Measurements from ENCODE around the gene THBS3.

THBS3 gene

DNA sequence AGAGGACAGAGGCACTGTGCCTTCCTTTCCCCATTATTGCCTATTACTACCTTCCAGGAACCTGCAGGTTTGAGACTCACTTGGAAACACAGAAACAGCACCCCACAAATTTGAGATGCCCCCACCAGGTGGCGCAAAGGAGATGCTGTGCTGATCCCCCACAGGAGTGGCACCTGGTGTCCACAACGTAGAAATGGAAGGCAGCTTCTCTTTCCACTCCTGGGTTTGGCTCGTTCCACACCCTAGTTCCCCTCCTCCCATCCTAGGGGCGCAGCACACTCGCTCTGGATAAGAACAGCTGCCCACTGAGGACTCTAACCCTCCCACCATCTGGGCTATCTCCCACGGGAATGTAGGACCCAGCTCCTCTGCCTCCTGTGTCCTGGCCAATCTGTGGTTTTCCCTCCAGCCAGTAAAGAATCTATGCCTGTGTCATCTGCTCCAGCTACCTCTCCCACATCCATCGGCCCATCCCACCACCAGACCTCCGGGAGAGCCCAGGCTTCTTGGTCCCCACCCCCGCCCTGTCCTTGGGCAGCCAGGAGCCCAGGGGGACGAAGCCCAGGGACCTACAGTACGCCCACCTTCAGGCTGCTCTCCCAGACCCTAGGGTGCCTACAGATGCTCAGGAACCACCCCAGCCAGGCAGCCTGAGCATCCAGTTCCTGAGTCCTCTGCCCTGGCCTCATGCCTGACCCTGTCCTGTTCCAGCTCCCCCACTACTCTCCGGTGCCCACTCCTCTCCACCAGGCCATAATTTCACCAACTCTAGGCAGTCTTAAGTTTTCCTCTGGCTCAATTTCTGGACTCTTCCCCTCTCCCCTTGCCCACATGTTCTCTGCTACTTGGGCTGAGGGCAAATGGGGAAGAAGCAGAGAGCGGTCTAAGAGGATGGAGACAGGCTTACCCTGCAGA, 549 bp downstream of the THBS3 start:
- Mint-ChIP-seq H3K4me3 (peak overlapping the region; percentile 55), H3K27ac (peak overlapping the region; percentile 74), H3K36me3 (peaks cover 3% of the 10 kb centered on the region), H3K27me3 (no peaks in the 10 kb centered on the region), H3K9me3 (no peaks in the 10 kb centered on the region), H3K4me1 (peaks cover 29% of the 10 kb centered on the region)
- CTCF ChIA-PET, result interaction anchor here (0.7 to 5.4 kb wide), 14 partner anchors 11 to 213 kb away, joined by 3 to 69 read pairs (median 6); partner anchors contain the start of genes KRTCAP2, LENEP and SCAMP3
- peak; percentile 95 for DNase-seq

- no peaks in the 10 kb centered on the region for H3K9me3 Mint-ChIP-seq
- no peak overlapping the region for H3K4me3 Mint-ChIP-seq
- H3K36me3 Mint-ChIP-seq, result no peaks in the 10 kb centered on the region
- DNase-seq, result no peak
- no peaks in the 10 kb centered on the region for H3K27me3 Mint-ChIP-seq
- CTCF ChIA-PET, result interaction anchor here (1.1 to 5.4 kb wide), 6 partner anchors 13 to 117 kb away, joined by 4 to 69 read pairs (median 22); no protein-coding TSS in a partner anchor
- peaks cover 29% of the 10 kb centered on the region for H3K4me1 Mint-ChIP-seq
- H3K27ac Mint-ChIP-seq, result no peak overlapping the region
These were observed 1.6 kb downstream of the THBS3 start for GRCh38 chr1:155205969-155206593.

GRCh38 chr1:155205035-155205434, 2.7 kb downstream of the THBS3 start:
- no peaks in the 10 kb centered on the region for H3K27me3 Mint-ChIP-seq
- H3K36me3 Mint-ChIP-seq, result no peaks in the 10 kb centered on the region
- no peaks in the 10 kb centered on the region for H3K9me3 Mint-ChIP-seq
- no peak overlapping the region for H3K27ac Mint-ChIP-seq
- CTCF ChIA-PET, result interaction anchor here (1.1 to 5.4 kb wide), 4 partner anchors 15 to 118 kb away, joined by 4 to 69 read pairs (median 17); no protein-coding TSS in a partner anchor
- no peak for DNase-seq
- no peak overlapping the region for H3K4me3 Mint-ChIP-seq
- H3K4me1 Mint-ChIP-seq, result peaks cover 22% of the 10 kb centered on the region

DNA sequence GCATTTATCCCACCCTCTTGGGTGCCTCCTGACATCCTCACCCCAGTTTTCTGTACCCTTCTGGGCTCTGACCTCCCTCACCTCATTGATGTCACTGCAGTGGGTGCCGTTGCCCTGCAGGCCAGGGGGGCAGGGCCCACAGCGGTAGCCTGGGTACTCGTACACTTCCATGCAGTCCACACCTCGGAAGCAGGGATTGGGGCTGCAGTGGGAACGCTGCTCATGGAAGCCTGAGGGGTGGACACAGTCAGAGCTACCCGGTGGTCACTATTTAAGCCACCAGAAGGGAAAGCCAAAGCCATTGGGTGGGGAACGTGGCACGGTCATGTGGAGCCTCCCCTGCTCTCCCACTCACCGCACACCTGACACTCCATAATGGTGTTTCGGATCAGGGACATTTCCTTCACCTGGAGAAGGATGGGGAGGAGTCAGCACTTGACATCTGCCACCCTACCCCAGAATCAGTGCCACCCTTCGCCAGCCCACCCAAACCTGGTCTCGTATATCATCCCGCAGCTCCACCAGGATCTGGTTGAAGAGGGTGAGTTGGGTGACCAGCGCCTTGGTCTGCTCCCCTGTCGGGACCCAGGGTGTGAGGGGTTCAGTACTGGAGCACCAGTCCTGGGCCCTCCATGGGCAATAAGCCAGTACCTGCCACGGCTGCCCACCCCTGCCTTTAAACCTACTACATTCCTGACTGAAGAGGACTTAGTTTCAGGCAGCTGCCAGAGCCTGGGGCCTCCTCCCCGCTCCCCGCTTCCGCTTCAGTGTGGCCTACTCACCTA, 4.8 kb downstream of the THBS3 start:
- H3K9me3 Mint-ChIP-seq, result no peaks in the 10 kb centered on the region
- CTCF ChIA-PET, result interaction anchor here (1.7 to 5.4 kb wide), 3 partner anchors 23 to 44 kb away, joined by 4 to 69 read pairs (median 4); no protein-coding TSS in a partner anchor
- DNase-seq, result no peak
- no peak overlapping the region for H3K4me3 Mint-ChIP-seq
- no peaks in the 10 kb centered on the region for H3K27me3 Mint-ChIP-seq
- H3K36me3 Mint-ChIP-seq, result peaks cover 5% of the 10 kb centered on the region
- peaks cover 12% of the 10 kb centered on the region for H3K4me1 Mint-ChIP-seq
- peak overlapping the region; percentile 39 for H3K27ac Mint-ChIP-seq

DNA sequence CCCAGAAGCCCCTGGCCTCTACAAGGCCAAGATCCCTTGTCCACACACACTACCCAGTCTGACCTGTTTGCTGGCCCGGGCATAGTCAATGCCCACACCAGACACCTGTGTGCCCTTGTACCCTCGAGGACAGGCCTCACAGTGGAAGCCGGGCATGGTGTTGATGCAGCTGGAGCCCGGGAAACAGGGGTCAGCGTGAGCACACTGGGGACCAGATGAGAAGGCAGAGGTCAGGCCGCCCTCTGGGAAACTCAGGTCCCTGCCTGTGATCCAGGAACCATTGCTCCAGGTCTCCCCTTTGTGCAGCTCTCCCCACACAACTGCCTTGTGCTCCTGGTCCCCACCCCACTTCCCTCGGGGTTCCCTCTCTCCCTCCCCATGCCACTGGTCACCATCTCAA, 5.5 kb downstream of the THBS3 start:
- H3K4me1 Mint-ChIP-seq, result peaks cover 6% of the 10 kb centered on the region

DNA sequence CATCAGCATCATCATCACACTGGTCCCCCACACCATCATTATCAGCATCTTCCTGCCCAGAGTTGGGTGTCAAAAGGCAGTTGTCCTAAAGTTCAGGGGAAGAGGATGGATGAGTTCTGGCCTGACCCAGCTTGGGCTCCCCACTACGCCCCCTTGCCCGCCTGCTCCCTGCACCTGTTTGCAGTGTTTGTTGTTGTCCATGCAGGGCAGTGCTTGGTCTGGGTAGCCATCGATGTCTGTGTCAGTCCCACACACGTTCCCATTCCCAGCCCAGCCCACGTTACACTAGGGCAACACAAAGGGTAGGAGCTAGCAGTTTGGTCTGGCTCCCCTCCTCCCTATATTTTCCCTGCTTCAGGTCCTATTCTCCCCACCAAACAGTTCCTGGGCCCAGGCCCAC, 6.8 kb downstream of the THBS3 start:
- no peak overlapping the region for H3K27ac Mint-ChIP-seq
- no peaks in the 10 kb centered on the region for H3K9me3 Mint-ChIP-seq
- H3K4me3 Mint-ChIP-seq, result no peak overlapping the region
- CTCF ChIA-PET, result interaction anchor here (1.0 kb wide), 1 partner anchor 26 kb away, joined by 3 read pairs; no protein-coding TSS in a partner anchor
- H3K4me1 Mint-ChIP-seq, result peaks cover 5% of the 10 kb centered on the region
- DNase-seq, result no peak
- peaks cover 17% of the 10 kb centered on the region for H3K36me3 Mint-ChIP-seq
- H3K27me3 Mint-ChIP-seq, result no peaks in the 10 kb centered on the region

More for the DNA sequence above, 5.5 kb downstream of the THBS3 start:
- no peaks in the 10 kb centered on the region for H3K9me3 Mint-ChIP-seq
- CTCF ChIA-PET, result no interaction called here
- no peak for DNase-seq
- H3K27ac Mint-ChIP-seq, result no peak overlapping the region
- no peaks in the 10 kb centered on the region for H3K27me3 Mint-ChIP-seq
- H3K36me3 Mint-ChIP-seq, result peaks cover 8% of the 10 kb centered on the region
- no peak overlapping the region for H3K4me3 Mint-ChIP-seq

- Mint-ChIP-seq H3K36me3 (peaks cover 17% of the 10 kb centered on the region), H3K4me3 (no peak overlapping the region), H3K4me1 (peaks cover 13% of the 10 kb centered on the region), H3K27ac (no peak overlapping the region), H3K27me3 (no peaks in the 10 kb centered on the region), H3K9me3 (no peaks in the 10 kb centered on the region)
- CTCF ChIA-PET, result no interaction called here
- DNase-seq, result no peak
These were observed 7.9 kb downstream of the THBS3 start for GRCh38 chr1:155199792-155200191.

DNA sequence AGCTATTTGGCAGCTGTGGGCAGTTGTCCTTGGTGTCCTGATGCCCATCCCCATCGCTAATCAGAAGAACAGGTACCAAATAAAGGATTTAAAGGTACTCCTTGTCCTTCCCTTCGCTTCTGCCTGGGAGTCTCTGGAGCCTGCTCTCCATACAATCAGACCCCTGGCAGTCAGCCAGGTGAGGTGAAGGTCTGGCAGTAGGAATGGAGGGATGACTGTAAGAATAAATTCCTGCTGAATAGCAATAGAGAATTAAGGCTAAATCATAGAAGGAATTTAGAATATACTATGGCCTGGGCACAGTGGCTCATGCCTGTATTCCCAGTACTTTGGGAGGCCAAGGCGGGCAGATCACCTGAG, 9.2 kb downstream of the THBS3 start:
- Mint-ChIP-seq H3K4me3 (no peak overlapping the region), H3K36me3 (peaks cover 17% of the 10 kb centered on the region), H3K27me3 (no peaks in the 10 kb centered on the region), H3K27ac (no peak overlapping the region), H3K9me3 (no peaks in the 10 kb centered on the region), H3K4me1 (peaks cover 22% of the 10 kb centered on the region)
- no peak for DNase-seq
- CTCF ChIA-PET, result no interaction called here

DNA sequence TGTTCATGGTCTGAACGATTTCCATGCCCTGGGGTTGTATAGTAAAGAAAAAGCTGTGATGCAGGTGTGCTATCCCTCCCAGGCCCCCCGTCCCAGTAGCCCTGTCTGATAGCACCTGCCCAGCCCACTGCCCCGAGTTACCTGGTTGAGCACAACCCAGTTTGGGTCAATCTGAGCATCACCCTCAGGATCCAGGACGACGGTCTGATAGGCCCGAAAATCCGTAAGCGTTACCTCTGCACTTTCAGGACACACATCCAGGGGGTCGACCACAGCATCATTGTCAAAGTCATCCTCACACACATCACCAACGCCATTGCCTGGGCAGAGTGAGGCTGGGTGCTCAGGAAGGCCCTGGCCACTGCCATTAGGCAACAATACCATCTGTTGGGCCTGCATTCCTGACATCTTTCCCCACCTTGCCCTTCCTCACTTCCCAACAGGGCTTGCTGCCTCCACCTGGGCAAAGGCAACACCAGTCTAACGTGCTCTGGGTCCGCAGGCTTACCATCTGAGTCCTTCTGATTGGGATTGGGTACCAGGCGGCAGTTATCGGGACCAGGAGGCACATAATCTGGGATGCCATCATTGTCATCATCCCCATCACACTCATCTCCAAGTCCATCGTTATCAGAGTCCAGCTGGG, 9.7 kb downstream of the THBS3 start:
- Mint-ChIP-seq H3K4me3 (no peak overlapping the region), H3K9me3 (no peaks in the 10 kb centered on the region), H3K27me3 (no peaks in the 10 kb centered on the region), H3K36me3 (peaks cover 17% of the 10 kb centered on the region), H3K4me1 (peaks cover 28% of the 10 kb centered on the region), H3K27ac (no peak overlapping the region)
- DNase-seq, result no peak
- CTCF ChIA-PET, result no interaction called here

GRCh38 chr1:155196893-155197638, 10.6 kb downstream of the THBS3 start:
- H3K4me3 Mint-ChIP-seq, result no peak overlapping the region
- H3K27me3 Mint-ChIP-seq, result no peaks in the 10 kb centered on the region
- H3K4me1 Mint-ChIP-seq, result peaks cover 36% of the 10 kb centered on the region
- CTCF ChIA-PET, result no interaction called here
- no peaks in the 10 kb centered on the region for H3K9me3 Mint-ChIP-seq
- DNase-seq, result no peak
- H3K27ac Mint-ChIP-seq, result no peak overlapping the region
- peaks cover 19% of the 10 kb centered on the region for H3K36me3 Mint-ChIP-seq

- H3K4me3 Mint-ChIP-seq, result peak overlapping the region; percentile 81
- no peaks in the 10 kb centered on the region for H3K9me3 Mint-ChIP-seq
- CTCF ChIA-PET, result no interaction called here
- peaks cover 39% of the 10 kb centered on the region for H3K4me1 Mint-ChIP-seq
- no peak for DNase-seq
- no peak overlapping the region for H3K27ac Mint-ChIP-seq
- no peaks in the 10 kb centered on the region for H3K27me3 Mint-ChIP-seq
- H3K36me3 Mint-ChIP-seq, result peaks cover 22% of the 10 kb centered on the region
These were observed 11.4 kb downstream of the THBS3 start for GRCh38 chr1:155196103-155196892.

DNA sequence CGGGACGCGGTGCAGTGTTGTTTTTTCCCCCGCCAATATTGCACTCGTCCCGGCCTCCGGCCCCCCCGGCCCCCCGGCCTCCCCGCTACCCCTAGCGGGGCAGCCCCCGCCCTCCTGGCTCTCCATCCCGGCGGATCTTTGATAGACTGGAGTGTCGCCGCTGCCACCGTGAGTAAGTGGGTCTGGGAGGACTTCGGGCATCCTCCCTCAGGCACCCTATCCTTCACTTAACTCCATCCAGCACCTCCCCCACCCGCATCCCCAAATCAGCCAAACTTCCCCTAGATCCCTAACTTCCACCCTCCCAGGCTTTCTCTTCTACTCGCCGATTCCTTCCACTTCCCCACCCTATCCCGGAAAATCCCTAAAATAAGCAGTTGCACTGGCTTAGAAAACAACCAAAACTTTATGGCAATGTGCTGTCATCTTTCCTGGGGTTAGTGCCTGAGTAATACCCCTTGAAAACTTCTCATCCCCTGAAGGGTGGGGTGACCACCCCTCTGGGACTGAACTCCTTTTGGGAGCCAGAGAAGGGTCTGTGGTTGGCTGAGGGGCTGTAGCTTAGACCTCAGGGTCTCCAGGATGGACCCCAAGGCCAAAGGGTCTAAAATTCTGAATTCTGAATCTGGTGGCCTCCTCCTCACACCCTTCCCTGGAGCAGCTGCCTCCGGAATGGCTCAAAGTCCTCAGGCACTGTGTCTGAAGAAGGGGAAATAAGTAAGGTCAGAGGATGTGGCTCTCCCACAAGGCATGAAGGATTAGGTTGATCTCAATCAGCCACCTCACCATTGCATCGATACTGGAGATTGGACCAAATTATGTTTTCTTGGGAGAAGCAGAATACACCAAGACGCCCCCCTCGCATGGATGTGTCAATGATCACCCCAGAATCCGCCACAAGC, 12.2 kb downstream of the THBS3 start:
- DNase-seq, result no peak
- H3K27me3 Mint-ChIP-seq, result no peaks in the 10 kb centered on the region

More for the DNA sequence above, 12.2 kb downstream of the THBS3 start:
- Mint-ChIP-seq H3K36me3 (peaks cover 22% of the 10 kb centered on the region), H3K27ac (peak overlapping the region; percentile 80), H3K4me1 (peaks cover 39% of the 10 kb centered on the region), H3K4me3 (peak overlapping the region; percentile 81), H3K9me3 (no peaks in the 10 kb centered on the region)
- CTCF ChIA-PET, result interaction anchor here (3.8 kb wide), 2 partner anchors 12 to 21 kb away, joined by 44 to 56 read pairs; partner anchors contain the start of genes KRTCAP2, MTX1, THBS3 and TRIM46
